PFSK-1 (cell line): ENCODE results near the gene SRD5A1.

Experiments used
- FOXP2 ChIP-seq: optimal IDR thresholded peaks from 2 replicates; pipeline ENCODE3; 2011; ENCODE audit warnings: borderline replicate concordance, control low read depth, inconsistent platforms; ENCODE audit not compliant: insufficient read depth; ENCODE audit errors: extremely low read length, extremely low read depth
- POLR2AphosphoS5 ChIP-seq: IDR thresholded peaks from 2 replicates; pipeline ENCODE4 v1.6.1; 2012; ENCODE audit warnings: low read depth, mild to moderate bottlenecking, control low read depth, low read length, moderate library complexity
- SIN3A ChIP-seq: IDR thresholded peaks from 2 replicates; pipeline ENCODE4 v1.6.1; 2012; ENCODE audit warnings: mild to moderate bottlenecking, low read length, moderate library complexity, borderline replicate concordance; ENCODE audit not compliant: insufficient read depth
- TAF1 ChIP-seq: IDR thresholded peaks from 2 replicates; pipeline ENCODE4 v1.6.1; 2012; ENCODE audit warnings: low read length, control low read depth, borderline replicate concordance; ENCODE audit not compliant: insufficient read depth
- TF ChIP-seq, protein P1 (sequence below), 2 experiments: IDR thresholded peaks; 2 replicates each; pipeline versions ENCODE4 v1.6.1 to v1.8.0; 2011 to 2012; ENCODE audit warnings: low read depth in 2 of 2, low read length in 2 of 2, control low read depth in 1 of 2, inconsistent platforms in 1 of 2, mild to moderate bottlenecking in 1 of 2, moderate library complexity in 1 of 2; ENCODE audit not compliant: insufficient read depth in 1 of 2

SRD5A1 gene

DNA sequence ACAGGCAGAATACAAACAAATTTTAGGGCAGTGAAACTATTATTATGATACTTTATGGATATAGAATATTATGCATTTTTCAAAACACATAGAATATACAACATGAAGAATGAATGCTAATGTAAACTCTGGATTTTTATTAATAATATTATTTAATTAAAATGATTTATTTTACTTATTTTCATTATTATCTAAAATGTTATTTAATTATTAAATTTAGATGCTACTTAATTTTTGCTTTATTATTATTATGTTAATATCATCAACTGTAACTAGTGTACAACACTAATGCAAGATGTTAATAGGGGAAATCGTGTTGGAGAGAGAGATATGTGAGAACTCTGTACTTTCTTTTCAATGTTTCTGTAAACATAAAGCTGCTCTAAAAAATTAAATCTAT lies 40.7 kb downstream of the SRD5A1 start:
- TF ChIP-seq SIN3A (no peak), TAF1 (no peak), FOXP2 (no peak), POLR2AphosphoS5 (no peak)
- TF ChIP-seq, protein P1, sequence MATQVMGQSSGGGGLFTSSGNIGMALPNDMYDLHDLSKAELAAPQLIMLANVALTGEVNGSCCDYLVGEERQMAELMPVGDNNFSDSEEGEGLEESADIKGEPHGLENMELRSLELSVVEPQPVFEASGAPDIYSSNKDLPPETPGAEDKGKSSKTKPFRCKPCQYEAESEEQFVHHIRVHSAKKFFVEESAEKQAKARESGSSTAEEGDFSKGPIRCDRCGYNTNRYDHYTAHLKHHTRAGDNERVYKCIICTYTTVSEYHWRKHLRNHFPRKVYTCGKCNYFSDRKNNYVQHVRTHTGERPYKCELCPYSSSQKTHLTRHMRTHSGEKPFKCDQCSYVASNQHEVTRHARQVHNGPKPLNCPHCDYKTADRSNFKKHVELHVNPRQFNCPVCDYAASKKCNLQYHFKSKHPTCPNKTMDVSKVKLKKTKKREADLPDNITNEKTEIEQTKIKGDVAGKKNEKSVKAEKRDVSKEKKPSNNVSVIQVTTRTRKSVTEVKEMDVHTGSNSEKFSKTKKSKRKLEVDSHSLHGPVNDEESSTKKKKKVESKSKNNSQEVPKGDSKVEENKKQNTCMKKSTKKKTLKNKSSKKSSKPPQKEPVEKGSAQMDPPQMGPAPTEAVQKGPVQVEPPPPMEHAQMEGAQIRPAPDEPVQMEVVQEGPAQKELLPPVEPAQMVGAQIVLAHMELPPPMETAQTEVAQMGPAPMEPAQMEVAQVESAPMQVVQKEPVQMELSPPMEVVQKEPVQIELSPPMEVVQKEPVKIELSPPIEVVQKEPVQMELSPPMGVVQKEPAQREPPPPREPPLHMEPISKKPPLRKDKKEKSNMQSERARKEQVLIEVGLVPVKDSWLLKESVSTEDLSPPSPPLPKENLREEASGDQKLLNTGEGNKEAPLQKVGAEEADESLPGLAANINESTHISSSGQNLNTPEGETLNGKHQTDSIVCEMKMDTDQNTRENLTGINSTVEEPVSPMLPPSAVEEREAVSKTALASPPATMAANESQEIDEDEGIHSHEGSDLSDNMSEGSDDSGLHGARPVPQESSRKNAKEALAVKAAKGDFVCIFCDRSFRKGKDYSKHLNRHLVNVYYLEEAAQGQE (IDR thresholded peaks at IDR 0.05; ENCODE audit: insufficient read depth in 1 of 2, low read depth in 2 of 2, low read length in 2 of 2), result no peak

DNA sequence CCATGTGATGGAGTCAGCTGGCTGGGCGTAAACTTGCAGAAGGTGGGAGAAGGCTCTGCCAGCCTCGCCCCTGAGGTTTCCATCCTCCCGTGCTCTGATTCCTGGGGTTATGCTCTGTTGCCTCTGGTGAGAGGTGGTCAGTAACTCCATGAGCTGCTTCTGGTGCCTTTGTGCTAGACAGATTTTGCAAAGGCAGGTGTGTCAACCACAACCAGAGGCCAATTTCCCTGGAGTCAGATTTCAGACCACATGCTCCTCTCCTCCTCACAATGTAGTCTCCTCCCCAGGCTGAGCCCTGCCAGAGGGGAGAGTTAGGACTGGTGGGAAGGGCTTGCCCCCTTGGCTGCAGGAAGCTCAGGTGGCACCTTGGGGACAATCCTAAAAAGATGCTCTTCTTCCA lies 41.2 kb downstream of the SRD5A1 start:
- no peak for TF ChIP-seq FOXP2

DNA sequence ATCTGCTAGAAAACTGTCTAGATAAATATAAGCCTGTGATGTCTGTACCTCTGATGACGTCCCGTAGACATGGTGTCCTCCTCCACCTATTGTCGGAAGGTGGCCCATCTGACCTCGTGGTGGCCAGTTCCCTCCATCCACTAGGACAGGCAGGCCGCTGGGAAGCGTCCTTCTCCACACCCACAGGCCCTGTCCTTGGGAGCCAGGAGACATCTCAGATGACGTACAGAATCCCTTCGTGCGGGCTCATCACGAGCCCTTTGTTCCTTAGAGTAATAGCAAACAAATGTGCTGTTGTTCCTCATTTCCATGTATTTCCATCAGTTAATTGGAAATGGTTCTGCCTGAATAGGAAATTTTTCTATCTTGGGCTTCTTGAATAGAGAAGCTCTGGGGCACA lies 41.6 kb downstream of the SRD5A1 start:
- TF ChIP-seq SIN3A, result no peak
- no peak for TF ChIP-seq TAF1
- TF ChIP-seq FOXP2, result no peak
- no peak for TF ChIP-seq POLR2AphosphoS5

DNA sequence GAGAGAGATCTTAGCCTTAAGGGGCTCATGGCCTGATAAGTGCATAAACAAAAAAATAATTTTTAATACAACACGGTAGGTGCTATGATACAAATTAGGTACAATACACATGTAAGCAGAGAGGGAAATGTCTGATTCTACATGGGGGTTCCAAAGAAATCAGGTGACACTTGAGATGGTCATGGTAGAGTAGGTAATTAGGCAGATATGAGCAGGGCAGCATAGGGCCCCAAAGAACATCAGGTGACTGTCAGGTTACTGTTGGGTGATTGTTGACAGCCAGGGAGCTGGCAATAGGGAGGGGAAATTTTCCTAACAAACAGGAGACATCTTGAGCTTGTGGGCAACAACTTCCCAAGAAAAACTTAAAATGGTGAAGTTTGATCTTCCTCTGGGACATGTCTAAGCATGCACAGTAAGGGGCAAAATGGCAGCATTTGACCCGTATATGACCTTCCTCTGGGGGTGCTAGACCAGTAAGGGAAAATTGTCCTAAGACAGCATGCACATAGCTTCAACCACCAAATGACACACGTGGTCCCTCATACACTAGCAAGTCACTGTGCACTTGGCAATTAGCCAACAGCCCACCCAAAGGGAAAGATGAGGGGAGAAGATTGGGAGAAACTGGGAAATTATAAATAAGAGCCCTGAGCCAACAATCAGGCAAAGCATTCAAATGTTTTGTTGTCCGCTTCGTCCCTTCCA lies 42.7 kb downstream of the SRD5A1 start:
- TF ChIP-seq FOXP2 (no peak), SIN3A (no peak)

DNA sequence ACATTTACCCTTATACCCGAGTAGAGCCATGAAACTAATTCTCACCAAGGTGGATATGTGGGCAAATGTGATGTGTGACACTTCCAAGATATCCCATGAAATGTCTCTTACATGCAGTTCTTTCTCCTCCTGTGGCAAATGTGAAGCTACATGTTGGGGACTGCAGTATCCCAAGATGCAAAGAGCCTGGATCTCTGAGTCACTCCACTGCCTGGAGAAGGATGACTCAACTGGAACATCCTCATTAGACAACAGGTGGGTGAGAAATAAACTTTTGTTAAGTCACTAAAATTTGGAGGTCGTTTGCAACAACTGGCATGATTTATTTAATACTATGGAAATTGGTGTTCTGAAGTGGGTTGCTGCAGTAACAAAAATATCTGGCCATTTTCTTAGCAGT lies 43.5 kb downstream of the SRD5A1 start:
- no peak for TF ChIP-seq POLR2AphosphoS5
- TF ChIP-seq SIN3A, result no peak
- no peak for TF ChIP-seq FOXP2
- TF ChIP-seq TAF1, result no peak
- TF ChIP-seq, protein P1 (IDR thresholded peaks at IDR 0.05; ENCODE audit: insufficient read depth in 1 of 2, low read depth in 2 of 2, low read length in 2 of 2), result no peak

DNA sequence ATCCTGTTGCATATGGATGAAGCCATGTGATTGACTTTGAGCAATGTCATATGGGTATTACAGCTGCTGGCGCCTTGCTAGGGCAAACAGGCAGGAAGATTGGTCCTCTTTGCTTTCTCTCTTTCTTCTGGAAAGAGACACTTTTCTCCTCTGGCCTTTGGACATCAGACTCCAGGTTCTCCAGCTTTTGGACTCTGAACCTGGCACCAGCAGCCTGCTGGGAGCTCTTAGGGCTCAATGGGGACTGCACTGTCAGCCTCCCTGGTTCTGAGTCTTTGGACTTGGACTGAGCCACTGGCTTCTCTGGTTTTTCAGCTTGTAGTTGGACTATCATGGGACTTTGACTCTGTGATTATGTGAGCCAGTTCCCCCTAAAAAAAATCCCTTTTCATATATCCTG lies 45.1 kb downstream of the SRD5A1 start:
- TF ChIP-seq SIN3A (no peak), FOXP2 (no peak), TAF1 (no peak), POLR2AphosphoS5 (no peak)
- TF ChIP-seq, protein P1 (IDR thresholded peaks at IDR 0.05; ENCODE audit: insufficient read depth in 1 of 2, low read depth in 2 of 2, low read length in 2 of 2), result no peak

DNA sequence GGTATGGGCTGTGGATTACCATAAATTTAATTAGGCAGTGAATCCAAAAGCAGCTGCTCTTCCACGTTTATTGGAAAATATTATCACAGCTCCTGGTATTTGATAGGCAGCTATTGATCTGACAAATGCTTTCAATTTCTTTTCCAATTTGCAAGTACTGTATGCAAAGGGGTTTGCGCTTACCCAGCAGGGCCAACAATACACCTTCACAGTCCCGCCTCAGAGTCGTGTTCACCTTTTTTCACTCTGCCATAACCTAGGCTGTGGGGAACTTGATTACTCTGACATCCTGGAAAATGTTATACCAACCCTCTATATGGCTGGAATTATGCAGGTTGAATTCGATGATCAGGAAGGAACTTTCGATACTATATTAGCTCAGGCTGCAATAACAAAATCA lies 47.7 kb downstream of the SRD5A1 start:
- TF ChIP-seq POLR2AphosphoS5 (no peak), FOXP2 (no peak), SIN3A (no peak), TAF1 (no peak)
- TF ChIP-seq, protein P1 (IDR thresholded peaks at IDR 0.05; ENCODE audit: insufficient read depth in 1 of 2, low read depth in 2 of 2, low read length in 2 of 2), result no peak
